Transverse colon (tissue), 4 donors: Measurements from ENCODE around the gene THOC7. TPM values are rescaled to one million over a fixed set of nuclear protein-coding genes. Genes with fewer than 3 reads are reported as not detected.

Experiments
- DNase-seq: peaks from one replicate; pipeline ENCODE4 v3.0.0-alpha.2; 2019
- H3K27ac ChIP-seq, 4 donors: fragments of 200-600 bp; sonication (generic); 2 replicates each; pipeline ENCODE4 v1.5.1; 2016 to 2018; ENCODE audit warnings: inconsistent platforms in 4 of 4
- H3K27me3 ChIP-seq: fragments of 200-600 bp; sonication (generic); 2 replicates; pipeline ENCODE4 v1.5.1; 2017; ENCODE audit warnings: inconsistent platforms
- H3K36me3 ChIP-seq, 4 donors: fragments of 200-600 bp; sonication (generic); 2 replicates each; pipeline ENCODE4 v1.5.1; 2017 to 2019; ENCODE audit warnings: inconsistent platforms in 4 of 4
- H3K4me1 ChIP-seq, 4 donors: fragments of 200-600 bp; sonication (generic); 2 replicates each; pipeline ENCODE4 v1.5.1; 2017 to 2020; ENCODE audit warnings: inconsistent platforms in 4 of 4
- H3K4me3 ChIP-seq, 4 donors: fragments of 200-600 bp; sonication (generic); 1 replicate in 1 of 4; 2 replicates in 3 of 4; pipeline versions ENCODE4 v1.5.1 to v1.6.1; 2017 to 2019; ENCODE audit warnings: inconsistent platforms in 4 of 4
- H3K9me3 ChIP-seq, 2 donors: fragments of 200-600 bp; sonication (generic); 2 replicates each; pipeline ENCODE4 v1.5.1; 2017 to 2019; ENCODE audit warnings: inconsistent platforms in 2 of 2
- EP300 ChIP-seq: sonication (generic); formaldehyde crosslinking; IDR thresholded peaks from one replicate; pipeline ENCODE4 v1.6.1; 2017; ENCODE audit warnings: antibody characterized with exemption, low read depth
- POLR2A ChIP-seq: fragments of 450-650 bp; IDR thresholded peaks from one replicate; pipeline ENCODE4 v1.6.1; 2016; ENCODE audit warnings: antibody characterized with exemption, mild to moderate bottlenecking, moderate library complexity
- POLR2AphosphoS5 ChIP-seq, 3 donors: sonication (generic); formaldehyde crosslinking; IDR thresholded peaks; one replicate each; pipeline ENCODE4 v1.6.1; 2016; ENCODE audit warnings: antibody characterized with exemption in 3 of 3
- WGBS, 2 donors: methylation state at CpG; one replicate each; pipeline ENCODE4 v1.1.5; 2018; ENCODE audit warnings: low coverage in 1 of 2; 5-methylcytosine and 5-hydroxymethylcytosine counted together
- in situ Hi-C, 4 donors: fragments of 200-750 bp; cut with MboI; loops; one replicate each; pipeline versions ENCODE4 v1.15.0 to v1.15.1; 2017; ENCODE audit warnings: low sequenced_read_pairs in 3 of 4, low pct_ligation_motif_present in 1 of 4, low pct_unique_long_range_greater_than_20kb in 1 of 4
- intact Hi-C: fragments of 100-400 bp; cut with DNase I; formaldehyde crosslinking; loops from one replicate; pipeline ENCODE4 v1.15.1; 2023; ENCODE audit warnings: low total_unique reads
- total RNA-seq, 4 donors: library from RNA; depleted of rRNA; stranded (reverse); fragments of >200 nt; gene quantifications; one replicate each; pipeline ENCODE4 v1.1.0, GENCODE V29; 2016
- TF ChIP-seq, protein P1 (sequence below), 5 experiments: fragments of 200-600 bp in 3 of 5; fragments of 450-650 bp in 2 of 5; sonication (generic) in 3 of 5; IDR thresholded peaks; 1 replicate in 2 of 5; 2 replicates in 3 of 5; pipeline ENCODE4 v1.5.1; 2016 to 2017; ENCODE audit warnings: antibody characterized with exemption in 5 of 5, inconsistent platforms in 3 of 5, mild to moderate bottlenecking in 2 of 5, moderate library complexity in 1 of 5

THOC7 gene
- total RNA-seq, 4 donors from 2014 or later = 5.2 to 54.5 (median 40.8) TPM

DNA sequence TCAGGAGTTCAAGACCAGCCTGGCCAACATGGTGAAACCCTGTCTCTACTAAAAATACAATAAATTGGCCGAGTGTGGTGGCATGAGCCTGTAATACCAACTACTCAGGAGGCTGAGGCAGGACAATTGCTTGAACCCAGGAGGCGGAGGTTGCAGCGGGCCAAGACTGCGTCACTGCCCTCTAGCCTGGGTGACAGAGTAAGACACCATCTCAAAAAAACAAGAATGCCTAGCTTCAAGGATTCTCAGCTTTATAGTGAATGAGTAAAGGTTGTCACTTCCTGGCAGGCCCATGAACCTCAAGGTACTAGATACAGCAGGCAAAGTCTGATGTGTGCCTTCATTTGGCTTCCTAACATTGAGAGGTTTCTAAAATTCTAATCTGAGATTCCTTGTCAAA lies 14.4 kb downstream of the THOC7 start:
- Histone ChIP-seq H3K27me3 (no peaks in the 10 kb centered on the region), H3K4me3 (no peak overlapping the region), H3K4me1 (no peaks in the 10 kb centered on the region), H3K9me3 (no peaks in the 10 kb centered on the region), H3K27ac (no peak overlapping the region), H3K36me3 (no peaks in the 10 kb centered on the region)
- TF ChIP-seq POLR2A (no peak), EP300 (no peak), POLR2AphosphoS5 (IDR thresholded peaks at IDR 0.05) (no peak)
- TF ChIP-seq, protein P1, sequence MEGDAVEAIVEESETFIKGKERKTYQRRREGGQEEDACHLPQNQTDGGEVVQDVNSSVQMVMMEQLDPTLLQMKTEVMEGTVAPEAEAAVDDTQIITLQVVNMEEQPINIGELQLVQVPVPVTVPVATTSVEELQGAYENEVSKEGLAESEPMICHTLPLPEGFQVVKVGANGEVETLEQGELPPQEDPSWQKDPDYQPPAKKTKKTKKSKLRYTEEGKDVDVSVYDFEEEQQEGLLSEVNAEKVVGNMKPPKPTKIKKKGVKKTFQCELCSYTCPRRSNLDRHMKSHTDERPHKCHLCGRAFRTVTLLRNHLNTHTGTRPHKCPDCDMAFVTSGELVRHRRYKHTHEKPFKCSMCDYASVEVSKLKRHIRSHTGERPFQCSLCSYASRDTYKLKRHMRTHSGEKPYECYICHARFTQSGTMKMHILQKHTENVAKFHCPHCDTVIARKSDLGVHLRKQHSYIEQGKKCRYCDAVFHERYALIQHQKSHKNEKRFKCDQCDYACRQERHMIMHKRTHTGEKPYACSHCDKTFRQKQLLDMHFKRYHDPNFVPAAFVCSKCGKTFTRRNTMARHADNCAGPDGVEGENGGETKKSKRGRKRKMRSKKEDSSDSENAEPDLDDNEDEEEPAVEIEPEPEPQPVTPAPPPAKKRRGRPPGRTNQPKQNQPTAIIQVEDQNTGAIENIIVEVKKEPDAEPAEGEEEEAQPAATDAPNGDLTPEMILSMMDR (IDR thresholded peaks at IDR 0.05) = no peak
- DNase-seq = no peak
- intact Hi-C loops = no loop called here
- 95% methylated on average over 4 of the region's 4 CpGs; no CpG with 5 or more reads in 1 of the 2 donors for WGBS, 2 donors
- in situ Hi-C loops = no loop called here

DNA sequence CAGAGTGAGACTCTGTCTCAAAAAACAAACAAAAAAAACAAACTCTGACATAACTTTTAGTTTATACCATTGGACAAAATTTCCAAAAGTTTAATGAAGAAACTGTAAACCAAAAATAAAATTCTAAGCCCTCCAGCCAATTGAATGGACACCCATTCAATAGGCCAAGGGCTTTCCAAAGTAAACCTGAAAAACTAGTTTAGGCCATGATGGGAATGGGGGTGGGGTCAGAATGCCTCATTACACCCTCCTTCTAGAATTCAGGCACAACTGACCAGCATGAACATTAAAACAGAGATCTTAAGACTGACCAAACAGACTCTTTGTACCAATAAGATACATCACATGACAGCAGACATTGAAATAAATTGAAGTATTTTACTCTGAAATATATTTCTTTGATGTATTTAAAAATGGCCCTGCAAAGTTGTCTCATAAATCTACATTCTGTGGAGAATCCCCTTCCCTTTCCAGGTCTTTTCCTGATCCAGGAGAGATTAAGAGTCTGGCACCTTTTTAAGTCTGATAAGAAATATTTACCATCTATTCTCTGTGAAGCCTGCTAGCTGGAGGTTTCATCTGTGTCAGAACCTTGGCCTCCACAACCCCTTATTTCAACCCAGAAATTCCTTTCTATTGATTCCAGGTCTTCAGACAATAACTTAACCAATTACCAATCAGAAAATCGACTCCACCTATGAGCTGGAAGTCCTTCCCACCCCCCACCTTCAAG lies 15.7 kb downstream of the THOC7 start:
- in situ Hi-C loops = no loop called here
- H3K9me3 ChIP-seq = no peaks in the 10 kb centered on the region
- TF ChIP-seq POLR2AphosphoS5 (IDR thresholded peaks at IDR 0.05) (no peak), POLR2A (no peak), EP300 (no peak)
- TF ChIP-seq, protein P1 (IDR thresholded peaks at IDR 0.05) = no peak
- H3K27me3 ChIP-seq = no peaks in the 10 kb centered on the region
- intact Hi-C loops = no loop called here
- WGBS, 2 donors = 56 to 66% methylated on average over 1 of the region's 1 CpG
- H3K27ac ChIP-seq = no peak overlapping the region
- no peaks in the 10 kb centered on the region for H3K4me1 ChIP-seq
- no peak overlapping the region for H3K4me3 ChIP-seq
- DNase-seq = no peak
- no peaks in the 10 kb centered on the region for H3K36me3 ChIP-seq

DNA sequence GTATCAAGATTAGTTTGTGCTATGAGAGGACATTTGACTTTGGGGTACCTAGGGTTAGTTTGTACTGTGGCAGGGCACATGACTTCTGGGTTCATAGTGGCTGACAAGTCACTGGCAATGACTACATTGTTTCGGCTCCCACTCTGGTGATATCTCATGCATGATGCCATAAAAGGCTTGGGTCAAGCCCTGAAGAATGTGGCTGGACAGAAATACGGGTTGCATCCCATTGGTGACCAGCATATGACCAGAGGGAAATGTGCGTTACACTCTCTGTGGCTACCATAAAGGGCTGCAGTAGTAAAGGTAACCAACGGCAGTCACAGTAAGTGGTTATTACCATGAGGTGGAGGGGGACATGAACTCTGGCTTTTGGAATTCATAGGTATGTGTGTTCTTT lies 18.4 kb downstream of the THOC7 start:
- no peaks in the 10 kb centered on the region for H3K4me1 ChIP-seq
- no peak overlapping the region for H3K27ac ChIP-seq
- WGBS, 2 donors = 91% methylated on average over 2 to 4 of the region's 4 CpGs
- no peak overlapping the region for H3K4me3 ChIP-seq
- TF ChIP-seq POLR2A (no peak), POLR2AphosphoS5 (IDR thresholded peaks at IDR 0.05) (no peak), EP300 (no peak)
- TF ChIP-seq, protein P1 (IDR thresholded peaks at IDR 0.05) = no peak
- no peaks in the 10 kb centered on the region for H3K9me3 ChIP-seq
- no peaks in the 10 kb centered on the region for H3K27me3 ChIP-seq
- in situ Hi-C loops = no loop called here
- no peaks in the 10 kb centered on the region for H3K36me3 ChIP-seq
- intact Hi-C loops = no loop called here
- no peak for DNase-seq

DNA sequence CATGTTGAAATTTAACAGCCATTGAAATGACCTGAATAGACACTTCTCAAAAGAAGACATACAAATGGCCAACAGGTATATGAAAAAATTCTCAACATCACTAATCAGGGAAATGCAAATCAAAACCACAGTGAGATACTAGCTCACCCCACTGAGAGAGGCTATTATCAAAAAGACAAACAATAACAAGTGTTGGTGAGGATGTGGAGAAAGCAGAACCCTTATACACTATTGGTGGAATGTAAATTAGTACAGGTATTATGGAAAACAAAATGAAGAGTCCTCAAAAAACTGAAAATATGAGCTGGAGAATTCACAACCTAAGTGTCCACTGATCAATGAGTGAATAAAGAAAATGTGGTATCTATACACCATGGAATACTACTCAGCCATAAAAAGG lies 21.5 kb downstream of the THOC7 start:
- no peaks in the 10 kb centered on the region for H3K9me3 ChIP-seq
- no peak overlapping the region for H3K27ac ChIP-seq
- TF ChIP-seq, protein P1 (IDR thresholded peaks at IDR 0.05) = no peak
- TF ChIP-seq EP300 = no peak
- TF ChIP-seq POLR2A = no peak
- TF ChIP-seq POLR2AphosphoS5 (IDR thresholded peaks at IDR 0.05) = no peak
- no peak overlapping the region for H3K4me3 ChIP-seq
- in situ Hi-C loops = no loop called here
- no peaks in the 10 kb centered on the region for H3K27me3 ChIP-seq
- no peak for DNase-seq
- H3K4me1 ChIP-seq = no peaks in the 10 kb centered on the region
- H3K36me3 ChIP-seq = no peaks in the 10 kb centered on the region
- intact Hi-C loops = no loop called here
